SK-N-MC (cell line): ENCODE data around the gene UPF1.

Experiments
- EZH2 ChIP-seq: fragments of 200-600 bp; sonication (generic); IDR thresholded peaks from one replicate; pipeline ENCODE4 v1.6.1; 2017; ENCODE audit warnings: antibody characterized with exemption
- POLR2AphosphoS5 ChIP-seq: IDR thresholded peaks from 2 replicates; pipeline ENCODE4 v1.6.1; 2012; ENCODE audit warnings: mild to moderate bottlenecking, low read depth, low read length, borderline replicate concordance

DNA sequence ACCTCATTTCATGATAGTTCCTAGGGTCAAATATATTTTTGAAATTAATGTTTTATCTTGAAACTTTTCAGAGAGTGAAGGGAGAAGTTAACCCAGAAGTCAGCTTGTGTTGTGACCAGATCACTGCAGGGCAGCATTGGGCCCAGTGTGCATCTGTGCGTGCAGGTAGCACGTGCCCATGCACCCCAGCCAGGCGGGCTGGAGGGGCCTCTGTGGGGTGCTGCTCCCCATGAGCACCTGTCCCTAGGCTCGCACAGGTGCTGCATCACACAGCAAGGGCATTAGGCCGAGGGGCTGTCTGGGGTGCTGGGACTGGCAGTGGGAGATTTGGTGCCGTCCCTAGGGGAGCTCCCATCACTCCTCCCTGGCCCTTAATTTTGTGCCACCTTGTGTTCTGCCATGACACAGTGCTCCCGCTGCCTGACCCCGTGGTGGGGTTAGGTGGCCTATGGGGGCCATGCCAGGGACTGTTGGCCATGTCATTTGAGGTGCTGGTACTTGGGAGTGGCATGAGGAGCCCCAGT is 13.1 kb downstream of the UPF1 start:
- TF ChIP-seq POLR2AphosphoS5 (no peak), EZH2 (no peak)
